ENCODE results near the gene SCUBE1.

DNA sequence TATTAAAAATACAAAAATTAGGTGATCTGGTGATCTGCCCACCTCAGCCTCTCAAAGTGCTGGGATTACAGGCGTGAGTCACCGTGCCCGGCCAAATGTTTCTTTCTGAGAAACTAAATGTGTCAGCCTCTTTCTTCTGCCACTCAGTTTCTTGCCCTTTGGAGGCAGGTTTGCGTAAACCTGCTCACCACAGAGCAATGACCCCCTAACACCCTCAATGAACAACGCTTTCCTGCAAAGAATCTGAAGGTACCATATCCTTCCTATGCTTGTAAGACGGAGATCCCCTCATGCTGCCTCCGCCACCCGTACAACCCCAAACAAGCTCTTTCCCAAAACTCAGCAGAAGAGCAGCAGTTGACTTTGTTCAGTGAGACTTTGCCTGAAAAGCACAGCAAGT, 117.6 kb downstream of the SCUBE1 start:
- TF ChIP-seq CEBPB (IDR thresholded peaks at IDR 0.05) (no peak), ZBTB7A (IDR thresholded peaks at IDR 0.05; ENCODE audit: low read depth) (no peak), EP300 (IDR thresholded peaks at IDR 0.05; ENCODE audit: borderline replicate concordance) (no peak), RAD21 (IDR thresholded peaks at IDR 0.05; ENCODE audit: low read depth) (no peak), TEAD4 (IDR thresholded peaks at IDR 0.05) (no peak), YY1 (IDR thresholded peaks at IDR 0.05; ENCODE audit: low read depth) (no peak), TAF1 (IDR thresholded peaks at IDR 0.05; ENCODE audit: low read depth) (no peak), EGR1 (IDR thresholded peaks at IDR 0.05) (no peak), TCF12 (IDR thresholded peaks at IDR 0.05; ENCODE audit: low read depth) (no peak), NFIC (IDR thresholded peaks at IDR 0.05) (no peak), FOXM1 (IDR thresholded peaks at IDR 0.05; ENCODE audit: borderline replicate concordance, low read depth) (no peak)
- TF ChIP-seq, protein P1, sequence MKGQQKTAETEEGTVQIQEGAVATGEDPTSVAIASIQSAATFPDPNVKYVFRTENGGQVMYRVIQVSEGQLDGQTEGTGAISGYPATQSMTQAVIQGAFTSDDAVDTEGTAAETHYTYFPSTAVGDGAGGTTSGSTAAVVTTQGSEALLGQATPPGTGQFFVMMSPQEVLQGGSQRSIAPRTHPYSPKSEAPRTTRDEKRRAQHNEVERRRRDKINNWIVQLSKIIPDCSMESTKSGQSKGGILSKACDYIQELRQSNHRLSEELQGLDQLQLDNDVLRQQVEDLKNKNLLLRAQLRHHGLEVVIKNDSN (IDR thresholded peaks at IDR 0.05), result no peak
- TF ChIP-seq, protein P2, sequence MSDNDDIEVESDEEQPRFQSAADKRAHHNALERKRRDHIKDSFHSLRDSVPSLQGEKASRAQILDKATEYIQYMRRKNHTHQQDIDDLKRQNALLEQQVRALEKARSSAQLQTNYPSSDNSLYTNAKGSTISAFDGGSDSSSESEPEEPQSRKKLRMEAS (IDR thresholded peaks at IDR 0.05), result no peak
